Measurements from ENCODE around the gene VAMP4.
A peak's percentile ranks its signal among the peaks of the same experiment; 100 is the strongest.

The VAMP4 gene

DNA sequence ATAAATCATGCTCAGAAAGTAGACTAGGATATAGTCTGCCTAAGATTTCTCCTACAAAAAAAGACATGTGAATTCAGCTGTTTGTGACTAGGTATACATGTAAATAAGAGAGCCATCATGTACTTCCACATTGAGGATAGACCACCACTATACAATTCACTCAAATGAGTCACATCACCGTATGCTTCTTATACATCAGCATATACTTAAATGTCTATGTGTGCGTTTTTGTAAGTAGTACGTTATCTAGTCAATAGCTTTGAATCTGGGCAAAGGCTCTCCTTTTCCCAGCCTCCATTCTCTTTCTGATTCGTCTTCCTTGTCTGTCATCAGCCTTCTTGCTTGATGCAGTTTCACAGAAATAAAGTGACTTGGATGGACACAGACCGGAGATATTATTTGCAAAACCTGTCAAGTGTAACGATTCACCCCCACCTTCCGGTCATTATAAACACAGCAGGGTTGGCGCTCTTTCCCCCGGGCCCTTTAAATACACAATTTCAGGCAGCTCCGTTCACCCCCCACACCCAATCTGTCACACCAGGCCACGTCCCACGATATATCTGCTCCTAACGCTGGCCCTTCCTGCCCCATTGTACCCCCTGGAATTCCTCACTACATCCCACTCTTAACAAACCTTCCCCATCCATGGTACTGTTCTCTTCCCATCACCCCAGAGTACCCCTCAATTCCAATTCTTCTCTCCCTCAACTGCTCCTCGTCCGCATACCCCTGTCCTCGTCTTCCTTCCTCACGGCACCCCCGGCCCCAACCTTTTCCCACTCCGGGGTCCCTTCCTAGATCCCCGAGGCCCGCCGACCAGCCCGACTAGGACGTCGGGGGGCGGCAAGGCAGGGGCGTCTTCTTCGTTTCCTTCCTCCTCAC lies 636 bp downstream of the VAMP4 start:
- peaks cover 26 to 30% of the 10 kb centered on the region in 2 experiments for H3K4me1 ChIP-seq (ENCODE audit: control insufficient read depth in 1 of 2, insufficient read depth in 1 of 2, low read depth in 1 of 2, low read length in 1 of 2)
- H3K36me3 ChIP-seq: peaks cover 10% of the 10 kb centered on the region
- TF ChIP-seq, protein P1, sequence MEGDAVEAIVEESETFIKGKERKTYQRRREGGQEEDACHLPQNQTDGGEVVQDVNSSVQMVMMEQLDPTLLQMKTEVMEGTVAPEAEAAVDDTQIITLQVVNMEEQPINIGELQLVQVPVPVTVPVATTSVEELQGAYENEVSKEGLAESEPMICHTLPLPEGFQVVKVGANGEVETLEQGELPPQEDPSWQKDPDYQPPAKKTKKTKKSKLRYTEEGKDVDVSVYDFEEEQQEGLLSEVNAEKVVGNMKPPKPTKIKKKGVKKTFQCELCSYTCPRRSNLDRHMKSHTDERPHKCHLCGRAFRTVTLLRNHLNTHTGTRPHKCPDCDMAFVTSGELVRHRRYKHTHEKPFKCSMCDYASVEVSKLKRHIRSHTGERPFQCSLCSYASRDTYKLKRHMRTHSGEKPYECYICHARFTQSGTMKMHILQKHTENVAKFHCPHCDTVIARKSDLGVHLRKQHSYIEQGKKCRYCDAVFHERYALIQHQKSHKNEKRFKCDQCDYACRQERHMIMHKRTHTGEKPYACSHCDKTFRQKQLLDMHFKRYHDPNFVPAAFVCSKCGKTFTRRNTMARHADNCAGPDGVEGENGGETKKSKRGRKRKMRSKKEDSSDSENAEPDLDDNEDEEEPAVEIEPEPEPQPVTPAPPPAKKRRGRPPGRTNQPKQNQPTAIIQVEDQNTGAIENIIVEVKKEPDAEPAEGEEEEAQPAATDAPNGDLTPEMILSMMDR (IDR thresholded peaks at IDR 0.05): no peak
- H3K9me3 ChIP-seq: no peaks in the 10 kb centered on the region
- H3K27ac ChIP-seq: peak overlapping the region; percentile 87
- peak overlapping the region; percentile 91 to 93 for H3K4me3 ChIP-seq (ENCODE audit: low read depth in 1 of 2, low read length in 1 of 2)
- peaks cover 22% of the 10 kb centered on the region for H3K27me3 ChIP-seq

DNA sequence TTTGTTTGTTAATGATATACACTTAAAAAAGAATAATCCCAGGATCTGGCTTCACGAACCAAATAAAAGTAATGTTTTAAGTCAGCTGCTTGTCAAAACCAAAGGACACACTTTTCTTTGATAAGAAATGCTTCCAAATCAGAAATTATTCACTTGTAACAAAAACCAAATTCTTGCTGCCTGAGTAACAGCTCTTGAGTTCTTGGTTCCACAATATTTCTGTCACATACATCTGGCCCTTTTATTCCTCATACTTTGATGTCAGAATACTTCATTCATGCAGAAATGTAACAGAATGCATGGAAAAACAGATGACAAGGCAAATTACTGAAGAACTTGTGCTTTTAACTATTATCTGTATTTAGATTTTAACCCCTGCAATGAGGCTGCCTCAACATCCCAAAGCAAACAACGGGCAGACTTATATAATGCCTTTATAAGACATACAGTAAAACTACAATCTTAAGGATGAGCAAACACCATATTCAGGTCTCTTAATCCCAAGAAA lies 1.5 kb downstream of the VAMP4 start:
- Histone ChIP-seq H3K27me3 (peaks cover 22% of the 10 kb centered on the region), H3K9me3 (no peaks in the 10 kb centered on the region), H3K36me3 (peaks cover 16% of the 10 kb centered on the region), H3K4me3 (ENCODE audit: low read depth in 1 of 2, low read length in 1 of 2) (no peak overlapping the region), H3K27ac (no peak overlapping the region), H3K4me1 (ENCODE audit: control insufficient read depth in 1 of 2, insufficient read depth in 1 of 2, low read depth in 1 of 2, low read length in 1 of 2) (peaks cover 26 to 32% of the 10 kb centered on the region in 2 experiments)
- TF ChIP-seq, protein P1 (IDR thresholded peaks at IDR 0.05): no peak

DNA sequence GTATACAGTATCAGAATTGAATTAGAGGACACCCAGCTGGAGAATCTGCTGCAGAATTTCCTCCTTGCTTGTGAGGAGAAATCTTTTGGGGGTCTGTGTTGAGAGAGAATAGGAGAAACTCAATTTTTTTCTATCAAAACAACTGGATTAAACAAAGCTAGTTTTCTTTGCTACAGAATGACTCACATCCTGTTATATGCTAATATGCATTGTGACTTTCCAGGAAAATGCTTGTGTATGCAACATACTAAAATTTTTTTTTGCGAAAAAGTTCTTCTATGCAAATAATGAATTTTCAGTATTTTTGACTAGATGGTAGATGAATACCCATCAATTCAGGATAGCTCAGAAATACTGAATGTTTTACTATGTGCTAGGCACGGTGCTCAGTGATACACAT lies 2.2 kb downstream of the VAMP4 start:
- Histone ChIP-seq H3K27me3 (peaks cover 17% of the 10 kb centered on the region), H3K27ac (no peak overlapping the region)

DNA sequence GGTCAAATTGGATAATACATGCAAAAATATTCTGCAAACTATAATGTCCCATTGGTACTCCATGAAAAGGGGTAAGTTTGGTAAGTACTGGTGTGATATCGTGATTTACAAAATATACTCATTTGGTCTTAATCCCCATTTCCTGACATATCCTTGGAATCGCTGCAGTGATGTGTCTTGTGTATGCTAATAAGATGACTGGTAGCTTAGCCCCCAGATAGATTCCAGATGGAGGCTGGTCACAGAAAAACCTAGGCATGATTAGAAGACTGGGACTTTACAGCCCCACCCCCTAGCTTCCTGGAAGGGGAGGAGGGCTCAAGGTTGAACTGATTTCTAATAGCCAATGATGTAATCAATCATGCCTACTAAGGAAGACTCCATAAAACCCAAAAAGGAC lies 3.0 kb downstream of the VAMP4 start:
- no peak overlapping the region for H3K27ac ChIP-seq
- no peaks in the 10 kb centered on the region for H3K9me3 ChIP-seq
- H3K27me3 ChIP-seq: peaks cover 9% of the 10 kb centered on the region
- H3K4me1 ChIP-seq (ENCODE audit: control insufficient read depth in 1 of 2, insufficient read depth in 1 of 2, low read depth in 1 of 2, low read length in 1 of 2): peaks cover 18 to 27% of the 10 kb centered on the region in 2 experiments
- H3K4me3 ChIP-seq (ENCODE audit: low read depth in 1 of 2, low read length in 1 of 2): no peak overlapping the region
- TF ChIP-seq, protein P1 (IDR thresholded peaks at IDR 0.05): no peak
- peaks cover 19% of the 10 kb centered on the region for H3K36me3 ChIP-seq

More for the DNA sequence above, 2.2 kb downstream of the VAMP4 start:
- peaks cover 19% of the 10 kb centered on the region for H3K36me3 ChIP-seq
- TF ChIP-seq, protein P1 (IDR thresholded peaks at IDR 0.05): no peak
- H3K4me3 ChIP-seq (ENCODE audit: low read depth in 1 of 2, low read length in 1 of 2): no peak overlapping the region
- peaks cover 18 to 27% of the 10 kb centered on the region in 2 experiments for H3K4me1 ChIP-seq (ENCODE audit: control insufficient read depth in 1 of 2, insufficient read depth in 1 of 2, low read depth in 1 of 2, low read length in 1 of 2)
- no peaks in the 10 kb centered on the region for H3K9me3 ChIP-seq

DNA sequence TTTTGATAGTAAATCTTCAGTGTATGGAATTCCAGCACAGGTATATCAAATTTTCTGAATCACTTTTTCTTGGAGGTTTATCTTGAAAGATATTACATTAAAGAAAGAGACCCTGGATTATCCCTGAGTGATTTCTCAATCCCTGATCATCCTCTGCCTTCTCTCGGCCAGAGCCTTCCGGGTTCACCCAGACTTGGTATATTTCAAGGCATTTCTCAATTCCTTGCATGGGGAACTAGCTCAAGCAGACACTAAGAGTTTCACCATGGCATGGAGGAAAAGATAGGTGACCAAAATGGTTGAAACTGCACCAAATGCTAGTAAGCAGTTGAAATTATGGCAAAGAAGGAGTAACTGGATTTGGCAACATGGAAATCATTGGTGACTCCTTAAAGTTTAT lies 5.7 kb downstream of the VAMP4 start:
- Histone ChIP-seq H3K4me1 (ENCODE audit: control insufficient read depth in 1 of 2, insufficient read depth in 1 of 2, low read depth in 1 of 2, low read length in 1 of 2) (peaks cover 6 to 16% of the 10 kb centered on the region in 2 experiments), H3K27me3 (no peaks in the 10 kb centered on the region), H3K27ac (peak overlapping the region; percentile 63), H3K36me3 (peaks cover 19% of the 10 kb centered on the region), H3K9me3 (no peaks in the 10 kb centered on the region), H3K4me3 (ENCODE audit: low read depth in 1 of 2, low read length in 1 of 2) (no peak overlapping the region)
- TF ChIP-seq, protein P1 (IDR thresholded peaks at IDR 0.05): no peak
